HCT116 (cell line): ENCODE results near the gene ZNF555. TPM values are rescaled to one million over a fixed set of nuclear protein-coding genes. Genes with fewer than 3 reads are reported as not detected.

Source experiments
- ATAC-seq: fragments of 200-7000 bp; cut with Tn5 transposase; 2 replicates; pipeline ENCODE4 v1.9.1; 2020; ENCODE audit warnings: mild to moderate bottlenecking, moderate library complexity
- BruUV-seq: library from RNA; stranded (reverse); fragments of 400-500 nt; replicated peaks from 2 replicates; lab custom pipeline; 2021; lab: Mats Ljungman, UMichigan
- CTCF ChIA-PET: fragments of 300-600 bp; sonication (Branson Sonifier 250); formaldehyde crosslinking; loops from one replicate; lab custom pipeline; 2021; ENCODE audit warnings: antibody characterized with exemption; lab: Charles Lee
- POLR2A ChIA-PET: fragments of 300-600, 350-600 bp; sonication (Branson Sonifier 250); formaldehyde crosslinking; loops from one replicate; lab custom pipeline; 2021; ENCODE audit warnings: antibody characterized with exemption; lab: Charles Lee
- RAD21 ChIA-PET, 2 experiments: fragments of 300-600 bp; sonication (Branson Sonifier 250); formaldehyde crosslinking; loops; one replicate each; lab custom pipeline; 2023; ENCODE audit warnings: low total read pairs in 2 of 2; ENCODE audit not compliant: uncharacterized antibody in 2 of 2, unreplicated experiment in 2 of 2, low non-redundant PET in 1 of 2; lab: Charles Lee
- DNase-seq: peaks from one replicate; pipeline ENCODE4 v3.0.0-alpha.2; 2010; ENCODE audit warnings: low read depth, low spot score
- H2AFZ ChIP-seq: fragments of 200-600 bp; shearing (Covaris generic), sonication (generic); 2 replicates; pipeline ENCODE4 v1.6.1; 2017; ENCODE audit warnings: low read depth, mixed run types, mixed read lengths, antibody characterized with exemption, low read length; ENCODE audit not compliant: poor library complexity, severe bottlenecking
- H3K27ac ChIP-seq: 2 replicates; pipeline ENCODE4 v1.5.1; 2012; ENCODE audit warnings: low read depth, low read length
- H3K27me3 ChIP-seq: fragments of 200-600 bp; sonication (generic); 2 replicates; pipeline ENCODE4 v1.6.1; 2016; ENCODE audit warnings: mixed run types, low read length, mixed read lengths; ENCODE audit not compliant: insufficient read depth
- H3K36me3 ChIP-seq, 2 experiments: fragments of 200-500 bp in 1 of 2; fragments of 200-600 bp in 1 of 2; sonication (Bioruptor generic) in 1 of 2; sonication (generic) in 1 of 2; 2 replicates each; pipeline versions ENCODE4 v1.5.1 to v1.6.1; 2014 to 2016; ENCODE audit warnings: low read length in 2 of 2, inconsistent platforms in 1 of 2, mixed read lengths in 1 of 2, mixed run types in 1 of 2; ENCODE audit not compliant: insufficient read depth in 2 of 2, control insufficient read depth in 1 of 2
- H3K4me1 ChIP-seq, 2 experiments: fragments of 200-600 bp in 1 of 2; sonication (generic) in 1 of 2; 2 replicates each; pipeline versions ENCODE4 v1.5.1 to v1.6.1; 2012 to 2017; ENCODE audit warnings: low read length in 2 of 2, inconsistent platforms in 1 of 2, mild to moderate bottlenecking in 1 of 2, mixed read lengths in 1 of 2, mixed run types in 1 of 2, moderate library complexity in 1 of 2; ENCODE audit not compliant: insufficient read depth in 2 of 2, control insufficient read depth in 1 of 2
- H3K4me2 ChIP-seq: fragments of 200-600 bp; sonication (generic); 2 replicates; pipeline ENCODE4 v1.6.1; 2017; ENCODE audit warnings: mixed run types, low read length, mixed read lengths
- H3K4me3 ChIP-seq, 2 experiments: fragments of 200-600 bp in 1 of 2; sonication (generic) in 1 of 2; replicated peaks in 1 of 2; 2 replicates each; pipeline ENCODE4 v1.5.1; 2011 to 2016; ENCODE audit warnings: low read length in 2 of 2, control low read depth in 1 of 2, low read depth in 1 of 2, mild to moderate bottlenecking in 1 of 2, mixed read lengths in 1 of 2, mixed run types in 1 of 2
- H3K79me2 ChIP-seq: fragments of 200-600 bp; sonication (generic); 2 replicates; pipeline ENCODE4 v1.6.1; 2017; ENCODE audit warnings: mild to moderate bottlenecking, mixed run types, low read length, moderate library complexity, mixed read lengths; ENCODE audit not compliant: insufficient read depth
- H3K9ac ChIP-seq: fragments of 200-600 bp; sonication (generic); 2 replicates; pipeline ENCODE4 v1.6.1; 2016; ENCODE audit warnings: low read length, mixed read lengths
- H3K9me2 ChIP-seq: fragments of 200-600 bp; sonication (generic), shearing (Covaris generic); 2 replicates; pipeline ENCODE4 v1.6.1; 2017; ENCODE audit warnings: mixed run types, mild to moderate bottlenecking, moderate library complexity; ENCODE audit not compliant: insufficient read depth
- H3K9me3 ChIP-seq, 2 experiments: fragments of 200-500 bp in 1 of 2; fragments of 200-600 bp in 1 of 2; sonication (Bioruptor generic) in 1 of 2; sonication (generic) in 1 of 2; 2 replicates each; pipeline ENCODE4 v1.6.1; 2014 to 2017; ENCODE audit warnings: low read length in 2 of 2, mixed read lengths in 2 of 2, inconsistent platforms in 1 of 2, low read depth in 1 of 2, mild to moderate bottlenecking in 1 of 2, mixed run types in 1 of 2, moderate library complexity in 1 of 2; ENCODE audit not compliant: control insufficient read depth in 1 of 2, insufficient read depth in 1 of 2
- H4K20me1 ChIP-seq: fragments of 200-600 bp; sonication (generic), shearing (Covaris generic); 2 replicates; pipeline ENCODE4 v1.6.1; 2017; ENCODE audit warnings: mixed run types, mild to moderate bottlenecking, moderate library complexity; ENCODE audit not compliant: insufficient read depth
- CBX3 ChIP-seq: IDR thresholded peaks from 2 replicates; pipeline ENCODE4 v1.6.1; 2012; ENCODE audit warnings: low read depth
- CEBPB ChIP-seq: IDR thresholded peaks from 2 replicates; pipeline ENCODE4 v1.6.1; 2012; ENCODE audit warnings: low read depth
- FOSL1 ChIP-seq: IDR thresholded peaks from 2 replicates; pipeline ENCODE4 v1.6.1; 2012; ENCODE audit warnings: low read depth
- JUND ChIP-seq: IDR thresholded peaks from 2 replicates; pipeline ENCODE4 v1.6.1; 2012
- POLR2A ChIP-seq: IDR thresholded peaks from 2 replicates; pipeline ENCODE4 v1.7.0; 2011; ENCODE audit warnings: borderline replicate concordance; ENCODE audit not compliant: insufficient read depth, insufficient read length; ENCODE audit errors: extremely low read depth
- POLR2AphosphoS5 ChIP-seq: IDR thresholded peaks from 2 replicates; pipeline ENCODE4 v1.6.1; 2011; ENCODE audit warnings: mild to moderate bottlenecking, low read depth, low read length, moderate library complexity
- TCF7L2 ChIP-seq: IDR thresholded peaks from 2 replicates; pipeline ENCODE4 v1.7.0; 2011; ENCODE audit warnings: borderline replicate concordance, inconsistent platforms; ENCODE audit not compliant: insufficient read depth, insufficient read length; ENCODE audit errors: extremely low read depth
- intact Hi-C: fragments of 100-400 bp; cut with micrococcal nuclease; formaldehyde crosslinking; loops from 2 replicates; pipeline ENCODE4 v1.10.0; 2022
- total RNA-seq: library from RNA; stranded (reverse); gene quantifications from one replicate; pipeline ENCODE4 v1.2.1, GENCODE V29; 2021; ENCODE audit not compliant: unreplicated experiment
- TF ChIP-seq, protein P1 (sequence below): IDR thresholded peaks from 2 replicates; pipeline ENCODE4 v1.6.1; 2011; ENCODE audit warnings: mild to moderate bottlenecking, low read length, moderate library complexity; ENCODE audit not compliant: insufficient replicate concordance; ENCODE audit errors: extremely low read depth

ZNF555 gene
- total RNA-seq, 1 experiment from 2014 or later: 4.5 TPM

DNA sequence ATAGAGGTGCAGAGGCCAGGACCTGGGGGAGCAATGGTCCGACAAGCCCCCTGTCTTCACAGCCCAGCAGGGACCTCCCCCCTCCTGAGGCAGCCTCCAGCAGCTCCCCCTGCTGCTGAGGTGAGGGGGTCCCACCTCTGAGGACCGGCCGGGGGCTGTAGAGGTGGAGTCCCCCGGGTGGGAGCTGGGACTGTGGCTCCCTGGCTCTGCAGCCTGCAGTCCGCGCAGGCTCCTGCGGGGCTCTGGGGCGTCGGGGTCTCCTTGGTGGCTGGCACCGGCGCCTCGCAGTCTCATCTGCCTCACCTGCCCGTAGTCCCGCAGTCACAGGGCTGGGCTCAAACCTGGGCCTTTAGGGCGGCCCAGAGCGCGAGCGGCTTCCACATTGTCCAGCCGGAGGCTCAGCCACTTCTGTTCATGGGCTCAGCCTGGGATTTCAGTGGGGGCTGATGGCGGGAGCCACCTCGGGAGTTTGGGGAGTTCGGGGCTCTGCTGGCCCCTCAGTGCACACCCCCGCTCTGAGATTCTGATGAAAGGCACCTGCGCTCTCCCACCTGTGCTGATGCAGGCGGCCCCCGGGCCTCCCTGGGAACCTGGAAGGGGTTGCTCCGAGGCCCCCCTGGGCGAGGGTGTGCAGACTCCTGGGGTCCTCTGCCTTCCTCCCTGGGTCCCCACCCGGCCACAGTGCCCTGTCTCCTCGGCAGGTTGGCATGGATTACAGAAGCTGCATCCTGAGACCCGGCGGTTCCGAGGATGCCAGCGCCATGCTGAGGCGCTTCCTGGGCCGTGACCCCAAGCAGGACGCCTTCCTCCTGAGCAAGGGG lies 28.7 kb upstream of the ZNF555 start:
- Histone ChIP-seq H3K9ac (no peak overlapping the region), H3K4me3 (no peak overlapping the region), H3K9me3 (no peaks in the 10 kb centered on the region), H3K9me2 (no peaks in the 10 kb centered on the region), H3K27me3 (no peaks in the 10 kb centered on the region)
- no peak for DNase-seq
- no TSS peak for BruUV-seq
- intact Hi-C loops: no loop called here
- TF ChIP-seq POLR2A: no peak
- TF ChIP-seq, protein P1, sequence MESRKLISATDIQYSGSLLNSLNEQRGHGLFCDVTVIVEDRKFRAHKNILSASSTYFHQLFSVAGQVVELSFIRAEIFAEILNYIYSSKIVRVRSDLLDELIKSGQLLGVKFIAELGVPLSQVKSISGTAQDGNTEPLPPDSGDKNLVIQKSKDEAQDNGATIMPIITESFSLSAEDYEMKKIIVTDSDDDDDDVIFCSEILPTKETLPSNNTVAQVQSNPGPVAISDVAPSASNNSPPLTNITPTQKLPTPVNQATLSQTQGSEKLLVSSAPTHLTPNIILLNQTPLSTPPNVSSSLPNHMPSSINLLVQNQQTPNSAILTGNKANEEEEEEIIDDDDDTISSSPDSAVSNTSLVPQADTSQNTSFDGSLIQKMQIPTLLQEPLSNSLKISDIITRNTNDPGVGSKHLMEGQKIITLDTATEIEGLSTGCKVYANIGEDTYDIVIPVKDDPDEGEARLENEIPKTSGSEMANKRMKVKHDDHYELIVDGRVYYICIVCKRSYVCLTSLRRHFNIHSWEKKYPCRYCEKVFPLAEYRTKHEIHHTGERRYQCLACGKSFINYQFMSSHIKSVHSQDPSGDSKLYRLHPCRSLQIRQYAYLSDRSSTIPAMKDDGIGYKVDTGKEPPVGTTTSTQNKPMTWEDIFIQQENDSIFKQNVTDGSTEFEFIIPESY: no peak
- no peak for TF ChIP-seq POLR2AphosphoS5
- no peak for TF ChIP-seq JUND
- no peak for TF ChIP-seq CBX3
- no peak for TF ChIP-seq FOSL1
- no peak for TF ChIP-seq TCF7L2
- TF ChIP-seq CEBPB: no peak
- TF ChIP-seq, all 23 proteins: peak for 0
- ChIA-PET POLR2A (no interaction called here), CTCF (no interaction called here), RAD21 (no interaction called here)
- H3K27ac ChIP-seq: no peak overlapping the region
- H4K20me1 ChIP-seq: no peaks in the 10 kb centered on the region
- peaks cover 3 to 9% of the 10 kb centered on the region in 2 experiments; a peak in 3 of 4 replicates for H3K4me1 ChIP-seq
- no peak for ATAC-seq
- H3K36me3 ChIP-seq: peaks cover 2 to 21% of the 10 kb centered on the region in 2 experiments; a peak in 3 of 4 replicates
- H3K79me2 ChIP-seq: no peaks in the 10 kb centered on the region
- H2AFZ ChIP-seq: no peak overlapping the region
- H3K4me2 ChIP-seq: no peak overlapping the region
